Measurements from ENCODE around the gene ALOXE3. TPM values are rescaled to one million over a fixed set of nuclear protein-coding genes. Genes with fewer than 3 reads are reported as not detected.

Gene ALOXE3
- total RNA-seq, 1 experiment from 2014 or later, result 0.13 TPM

DNA sequence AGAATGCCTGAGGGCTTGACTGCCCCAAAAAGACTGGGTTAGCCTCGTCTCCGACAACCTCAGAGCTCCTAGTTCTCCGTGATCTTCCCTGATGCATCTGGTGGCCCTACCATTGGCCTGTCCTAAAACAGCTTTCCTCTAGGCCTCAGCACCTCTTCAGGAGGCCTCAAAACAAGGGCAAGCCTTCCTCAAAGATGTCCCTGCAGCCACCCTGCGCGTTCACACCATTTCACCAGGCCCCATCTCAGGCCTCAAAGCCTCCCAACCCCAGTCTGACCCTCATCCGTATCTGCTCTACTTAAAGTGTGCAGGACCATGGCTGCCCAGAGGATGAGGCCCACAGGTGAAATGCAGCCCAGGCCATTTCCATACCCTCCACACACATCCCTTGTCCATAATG, 7.4 kb downstream of the ALOXE3 start:
- Histone ChIP-seq H3K4me1 (ENCODE audit: insufficient read depth, low read length) (no peaks in the 10 kb centered on the region), H3T11ph (ENCODE audit: low read length) (no peak overlapping the region), H2BK120ac (ENCODE audit: low read depth, low read length, poor library complexity, severe bottlenecking) (no peak overlapping the region), H2BK5ac (ENCODE audit: insufficient read length, low read length) (no peak overlapping the region), H3K14ac (ENCODE audit: insufficient read depth, low read length) (no peak overlapping the region), H2BK20ac (ENCODE audit: low read depth, low read length, poor library complexity, severe bottlenecking) (no peak overlapping the region), H3K79me1 (ENCODE audit: insufficient read depth, low read depth, low read length, poor library complexity, severe bottlenecking) (no peaks in the 10 kb centered on the region), H3K27ac (ENCODE audit: insufficient read length, low read depth, low read length) (no peak overlapping the region), H3K79me2 (ENCODE audit: insufficient read depth, low read length) (no peaks in the 10 kb centered on the region), H2BK12ac (ENCODE audit: insufficient read length, low read depth, low read length) (no peak overlapping the region), H3K18ac (ENCODE audit: insufficient read length, low read depth, low read length) (no peak overlapping the region), H3K4me2 (ENCODE audit: insufficient read depth, insufficient read length, low read length) (no peak overlapping the region), H3K4ac (ENCODE audit: low read depth, low read length) (no peak overlapping the region), H2BK15ac (ENCODE audit: low read depth, low read length) (no peak overlapping the region), H3K23me2 (ENCODE audit: insufficient read length, low read depth, low read length, poor library complexity, severe bottlenecking) (peaks cover 6% of the 10 kb centered on the region), H4K20me1 (ENCODE audit: control insufficient read depth, insufficient read depth, insufficient read length) (no peaks in the 10 kb centered on the region), H2AK5ac (ENCODE audit: insufficient read length, low read length) (no peak overlapping the region), H3K27me3 (ENCODE audit: insufficient read depth, low read length) (peaks cover 4% of the 10 kb centered on the region; the same call in 1 of the 2 replicates), H4K5ac (ENCODE audit: insufficient read length, low read depth, low read length) (no peak overlapping the region), H4K8ac (replicated peaks; ENCODE audit: insufficient read length, low read depth, low read length) (no peak overlapping the region), H3K9me3 (ENCODE audit: control insufficient read depth, low read depth, low read length) (no peaks in the 10 kb centered on the region), H4K91ac (ENCODE audit: insufficient read length, low read depth, low read length) (no peak overlapping the region), H3K23ac (ENCODE audit: insufficient read length, low read depth, low read length) (no peak overlapping the region), H3K56ac (ENCODE audit: insufficient read length, low read depth, low read length) (no peak overlapping the region), H3K9ac (ENCODE audit: extremely low read depth, insufficient read length, low read length) (no peak overlapping the region), H2AFZ (ENCODE audit: low read length) (no peak overlapping the region)
- peaks cover 88% of the 10 kb centered on the region for H3K27me3 Mint-ChIP-seq (ENCODE audit: low read depth)
- no peak for DNase-seq
- no CpG with 5 or more reads among the region's 6 CpGs for WGBS (ENCODE audit: extremely low coverage, insufficient read length, low lambda C conversion rate)
- H3K9me3 Mint-ChIP-seq, result no peaks in the 10 kb centered on the region
- peaks cover 9 to 10% of the 10 kb centered on the region in 2 experiments for H3K4me1 Mint-ChIP-seq
- H3K27ac Mint-ChIP-seq, result no peak overlapping the region
- TF ChIP-seq, protein P1, sequence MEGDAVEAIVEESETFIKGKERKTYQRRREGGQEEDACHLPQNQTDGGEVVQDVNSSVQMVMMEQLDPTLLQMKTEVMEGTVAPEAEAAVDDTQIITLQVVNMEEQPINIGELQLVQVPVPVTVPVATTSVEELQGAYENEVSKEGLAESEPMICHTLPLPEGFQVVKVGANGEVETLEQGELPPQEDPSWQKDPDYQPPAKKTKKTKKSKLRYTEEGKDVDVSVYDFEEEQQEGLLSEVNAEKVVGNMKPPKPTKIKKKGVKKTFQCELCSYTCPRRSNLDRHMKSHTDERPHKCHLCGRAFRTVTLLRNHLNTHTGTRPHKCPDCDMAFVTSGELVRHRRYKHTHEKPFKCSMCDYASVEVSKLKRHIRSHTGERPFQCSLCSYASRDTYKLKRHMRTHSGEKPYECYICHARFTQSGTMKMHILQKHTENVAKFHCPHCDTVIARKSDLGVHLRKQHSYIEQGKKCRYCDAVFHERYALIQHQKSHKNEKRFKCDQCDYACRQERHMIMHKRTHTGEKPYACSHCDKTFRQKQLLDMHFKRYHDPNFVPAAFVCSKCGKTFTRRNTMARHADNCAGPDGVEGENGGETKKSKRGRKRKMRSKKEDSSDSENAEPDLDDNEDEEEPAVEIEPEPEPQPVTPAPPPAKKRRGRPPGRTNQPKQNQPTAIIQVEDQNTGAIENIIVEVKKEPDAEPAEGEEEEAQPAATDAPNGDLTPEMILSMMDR (conservative IDR thresholded peaks at IDR 0.05), result no peak
- peak overlapping the region; percentile 49 to 66; a peak in 4 of 5 replicates for H3K4me3 Mint-ChIP-seq
- H3K36me3 Mint-ChIP-seq (ENCODE audit: insufficient read depth in 1 of 3, low read depth in 3 of 3), result no peaks in the 10 kb centered on the region

Data from H9 (cell line).